LNCaP clone FGC (cell line): ENCODE results near the gene SERINC5.
"Not testable (repeated sequence)": the region's sequence is repeated elsewhere in the genome, so short reads cannot be mapped to it uniquely, and the experiment has no call there.

Source experiments
- DNase-seq: peaks from one replicate; pipeline ENCODE4 v3.0.0-alpha.2; 2011; ENCODE audit warnings: low read depth
- H3K4me3 ChIP-seq: 2 replicates; pipeline ENCODE4 v1.5.1; 2011; ENCODE audit warnings: mild to moderate bottlenecking, low read depth, low read length, control low read depth
- CTCF ChIP-seq: IDR thresholded peaks from 2 replicates; pipeline ENCODE4 v1.5.1; 2012; ENCODE audit warnings: mild to moderate bottlenecking; ENCODE audit not compliant: control insufficient read depth, insufficient read depth; ENCODE audit errors: extremely low read depth

Gene SERINC5

DNA sequence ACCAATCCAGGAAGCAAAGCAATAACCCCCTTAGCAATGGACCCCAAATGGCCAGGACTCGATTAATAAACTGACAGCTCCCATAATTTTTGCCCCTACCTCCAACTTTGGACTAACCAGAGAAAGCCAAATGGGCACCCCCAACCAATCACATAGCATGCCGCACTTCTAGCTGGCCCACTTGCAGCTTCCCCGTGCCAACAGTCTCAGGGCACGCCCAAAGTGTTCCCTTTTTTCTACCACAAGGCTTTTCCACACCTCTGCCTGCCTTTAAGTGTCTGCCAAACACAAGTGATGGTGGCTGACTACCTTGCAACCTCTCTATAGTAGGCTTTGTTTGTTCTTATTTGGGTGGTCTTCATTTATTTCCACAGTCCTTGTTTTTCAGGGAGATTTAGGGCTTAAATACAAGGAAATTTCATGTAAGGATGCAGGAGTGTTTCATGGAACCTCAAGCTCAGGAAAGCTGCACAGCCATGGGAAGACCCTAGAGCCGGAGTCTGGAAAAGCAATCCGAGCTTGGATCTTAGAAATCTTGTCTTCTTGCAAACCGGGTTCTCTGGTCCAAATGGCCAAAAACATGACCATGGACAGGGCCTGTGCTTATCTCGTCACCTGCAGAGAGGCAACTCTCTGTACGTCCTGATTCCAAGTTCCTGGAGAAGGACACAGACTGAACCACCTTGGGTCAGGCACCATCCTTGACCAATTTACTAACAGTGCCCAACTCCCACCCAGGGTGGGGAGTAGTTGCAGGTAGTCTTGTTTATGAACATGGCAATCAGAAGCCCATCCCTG, 131.5 kb downstream of the SERINC5 start:
- no peak for DNase-seq
- H3K4me3 ChIP-seq: no peak overlapping the region
- TF ChIP-seq CTCF: no peak

DNA sequence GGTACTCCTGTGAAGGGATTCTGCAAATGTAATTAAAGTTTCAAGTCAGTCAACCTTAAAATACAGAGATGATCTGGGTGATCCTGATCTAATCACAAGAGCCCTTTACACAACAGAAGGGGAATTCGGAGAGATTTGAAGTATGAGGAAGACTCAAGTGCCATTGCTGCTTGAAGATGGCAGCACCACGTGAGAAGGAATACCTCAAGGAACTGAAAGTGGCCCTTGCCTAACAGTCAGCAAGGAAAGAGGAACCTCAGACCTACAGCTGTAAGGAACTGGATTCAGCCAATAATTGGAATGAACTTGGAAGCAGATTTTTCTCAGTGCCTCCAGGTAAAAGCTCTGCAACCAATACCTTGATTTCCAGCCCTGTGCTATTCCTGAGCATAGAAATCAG, 133.3 kb downstream of the SERINC5 start:
- TF ChIP-seq CTCF: no peak
- H3K4me3 ChIP-seq: no peak overlapping the region
- no peak for DNase-seq

GRCh38 chr5:80119372-80119771, 136.5 kb downstream of the SERINC5 start:
- TF ChIP-seq CTCF: no peak
- no peak for DNase-seq
- H3K4me3 ChIP-seq: no peak overlapping the region

GRCh38 chr5:80117446-80117845, 138.4 kb downstream of the SERINC5 start:
- no peak overlapping the region for H3K4me3 ChIP-seq
- no peak for DNase-seq
- TF ChIP-seq CTCF: no peak

GRCh38 chr5:80116465-80116864, 139.4 kb downstream of the SERINC5 start:
- no peak overlapping the region for H3K4me3 ChIP-seq
- no peak for TF ChIP-seq CTCF
- no peak for DNase-seq

DNA sequence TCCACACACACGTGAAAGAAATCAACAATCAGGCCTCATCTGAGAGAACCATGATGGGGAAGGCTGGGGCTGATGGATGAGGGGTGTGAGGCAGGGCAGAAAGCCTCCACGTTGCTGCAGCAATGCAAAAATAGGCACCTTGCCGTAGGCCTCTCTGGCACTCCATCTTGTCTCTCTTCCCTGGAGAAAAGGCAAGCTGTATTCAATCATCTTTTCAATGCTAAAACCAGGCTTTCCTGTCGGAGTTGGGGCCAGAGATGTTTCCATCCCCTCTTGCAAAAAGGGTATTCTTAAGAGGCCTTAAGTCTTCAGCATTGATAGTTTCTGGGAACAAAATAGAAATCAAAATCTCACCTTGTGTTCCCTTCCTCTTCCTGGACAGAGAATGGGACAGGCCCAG, 139.8 kb downstream of the SERINC5 start:
- no peak for TF ChIP-seq CTCF
- DNase-seq: no peak
- H3K4me3 ChIP-seq: no peak overlapping the region

DNA sequence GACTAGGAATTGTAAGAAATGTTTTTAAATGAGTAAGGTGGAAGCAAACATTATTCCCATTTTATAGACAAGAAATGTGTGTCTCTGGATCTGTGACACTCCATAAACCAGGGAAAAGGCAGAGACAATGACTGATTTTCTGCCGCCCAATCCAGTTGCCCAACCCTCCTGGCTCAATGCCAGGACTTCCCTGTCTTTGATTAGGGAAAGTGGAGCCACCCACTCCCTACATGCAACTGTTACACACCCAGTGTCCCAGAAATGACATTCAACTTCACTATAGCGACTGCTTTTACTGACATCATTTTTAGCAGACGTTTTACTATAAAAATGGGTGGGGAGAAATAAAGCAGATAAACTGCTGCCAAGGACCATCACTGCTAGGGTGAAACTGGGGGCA, 141.0 kb downstream of the SERINC5 start:
- no peak for DNase-seq
- no peak for TF ChIP-seq CTCF

DNA sequence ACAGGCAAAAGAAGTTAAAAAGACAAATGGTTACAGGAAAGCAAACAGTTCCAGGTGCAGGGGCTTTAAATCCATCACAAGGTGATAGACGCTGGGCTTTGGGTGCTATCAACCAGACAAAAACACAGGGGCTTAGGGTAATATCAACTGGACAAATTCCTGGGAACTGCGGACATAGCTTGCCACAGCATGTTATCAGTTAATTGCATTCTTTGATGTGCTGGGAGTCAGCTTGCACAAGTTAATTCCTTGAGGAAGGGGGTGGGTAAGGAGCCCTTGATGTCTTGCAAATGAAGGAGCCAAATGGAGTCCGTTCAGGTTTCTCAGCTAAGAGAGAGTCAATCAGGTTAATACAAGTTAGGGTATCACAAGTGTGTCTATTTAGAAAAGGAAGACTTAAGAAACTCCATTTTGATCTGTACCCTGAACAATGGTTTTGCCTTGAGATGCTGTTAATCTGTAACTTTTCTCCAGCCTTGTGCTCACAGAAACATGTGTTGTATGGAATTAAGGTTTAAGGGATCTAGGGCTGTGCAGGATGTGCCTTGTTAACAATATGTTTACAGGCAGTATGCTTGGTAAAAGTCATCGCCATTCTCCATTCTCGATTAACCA, 144.4 kb downstream of the SERINC5 start:
- not testable (repeated sequence) for H3K4me3 ChIP-seq, DNase-seq

More for the DNA sequence above, 141.0 kb downstream of the SERINC5 start:
- no peak overlapping the region for H3K4me3 ChIP-seq
